Astrocyte (in vitro differentiated cells and primary cell): ENCODE results near the gene SUGCT.

Experiments
- EZH2 ChIP-seq: IDR thresholded peaks from 2 replicates; pipeline ENCODE4 v1.6.1; 2012; ENCODE audit warnings: mild to moderate bottlenecking, low read length, inconsistent platforms; ENCODE audit not compliant: insufficient read depth
- TF ChIP-seq, protein P1 (sequence below): IDR thresholded peaks from 2 replicates; pipeline ENCODE4 v1.5.1; 2011; ENCODE audit warnings: low read depth, mild to moderate bottlenecking, inconsistent platforms, low read length, moderate library complexity; ENCODE audit not compliant: insufficient read depth

DNA sequence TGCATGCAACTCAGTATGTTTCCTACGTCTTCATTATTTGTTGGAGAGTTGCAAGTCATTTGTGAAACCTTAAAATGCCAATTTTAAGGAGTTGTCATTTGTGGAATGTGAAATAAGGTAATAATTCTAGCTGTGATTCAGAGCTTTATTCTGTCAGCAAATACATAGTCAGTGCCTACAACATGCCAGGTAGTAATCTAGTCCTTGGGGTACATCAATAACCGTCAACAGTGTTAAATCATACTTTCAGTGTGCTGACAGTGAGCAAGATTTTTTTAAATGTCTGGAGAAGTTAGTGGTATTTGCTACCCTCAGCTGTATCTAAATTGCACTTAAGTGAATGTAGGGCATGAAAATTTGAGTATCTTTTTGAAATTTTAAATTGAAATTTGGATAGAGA is 37.1 kb upstream of the SUGCT start:
- TF ChIP-seq, protein P1, sequence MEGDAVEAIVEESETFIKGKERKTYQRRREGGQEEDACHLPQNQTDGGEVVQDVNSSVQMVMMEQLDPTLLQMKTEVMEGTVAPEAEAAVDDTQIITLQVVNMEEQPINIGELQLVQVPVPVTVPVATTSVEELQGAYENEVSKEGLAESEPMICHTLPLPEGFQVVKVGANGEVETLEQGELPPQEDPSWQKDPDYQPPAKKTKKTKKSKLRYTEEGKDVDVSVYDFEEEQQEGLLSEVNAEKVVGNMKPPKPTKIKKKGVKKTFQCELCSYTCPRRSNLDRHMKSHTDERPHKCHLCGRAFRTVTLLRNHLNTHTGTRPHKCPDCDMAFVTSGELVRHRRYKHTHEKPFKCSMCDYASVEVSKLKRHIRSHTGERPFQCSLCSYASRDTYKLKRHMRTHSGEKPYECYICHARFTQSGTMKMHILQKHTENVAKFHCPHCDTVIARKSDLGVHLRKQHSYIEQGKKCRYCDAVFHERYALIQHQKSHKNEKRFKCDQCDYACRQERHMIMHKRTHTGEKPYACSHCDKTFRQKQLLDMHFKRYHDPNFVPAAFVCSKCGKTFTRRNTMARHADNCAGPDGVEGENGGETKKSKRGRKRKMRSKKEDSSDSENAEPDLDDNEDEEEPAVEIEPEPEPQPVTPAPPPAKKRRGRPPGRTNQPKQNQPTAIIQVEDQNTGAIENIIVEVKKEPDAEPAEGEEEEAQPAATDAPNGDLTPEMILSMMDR = no peak
- TF ChIP-seq EZH2 = no peak
